GM19397 (cell line): ENCODE measurements around the gene LRRC57.
"Not testable (repeated sequence)": the region's sequence is repeated elsewhere in the genome, so short reads cannot be mapped to it uniquely, and the experiment has no call there.

Experiments used
- ATAC-seq: cut with Tn5 transposase; IDR thresholded peaks from one replicate; pipeline ENCODE4 v1.9.1; 2021; ENCODE audit warnings: mild to moderate bottlenecking, moderate library complexity; ENCODE audit not compliant: unreplicated experiment

LRRC57 gene

GRCh38 chr15:42548249-42549031 is at the start of gene LRRC57, which contains the start of gene HAUS2:
TSS of gene LRRC57 (minus strand) at chr15:42548793. CDS start at chr15:42548434, 359 bp downstream.
TSS of gene HAUS2 (plus strand) at chr15:42548838. CDS start at chr15:42548873, 35 bp downstream.
- peak; percentile 88 for ATAC-seq

DNA sequence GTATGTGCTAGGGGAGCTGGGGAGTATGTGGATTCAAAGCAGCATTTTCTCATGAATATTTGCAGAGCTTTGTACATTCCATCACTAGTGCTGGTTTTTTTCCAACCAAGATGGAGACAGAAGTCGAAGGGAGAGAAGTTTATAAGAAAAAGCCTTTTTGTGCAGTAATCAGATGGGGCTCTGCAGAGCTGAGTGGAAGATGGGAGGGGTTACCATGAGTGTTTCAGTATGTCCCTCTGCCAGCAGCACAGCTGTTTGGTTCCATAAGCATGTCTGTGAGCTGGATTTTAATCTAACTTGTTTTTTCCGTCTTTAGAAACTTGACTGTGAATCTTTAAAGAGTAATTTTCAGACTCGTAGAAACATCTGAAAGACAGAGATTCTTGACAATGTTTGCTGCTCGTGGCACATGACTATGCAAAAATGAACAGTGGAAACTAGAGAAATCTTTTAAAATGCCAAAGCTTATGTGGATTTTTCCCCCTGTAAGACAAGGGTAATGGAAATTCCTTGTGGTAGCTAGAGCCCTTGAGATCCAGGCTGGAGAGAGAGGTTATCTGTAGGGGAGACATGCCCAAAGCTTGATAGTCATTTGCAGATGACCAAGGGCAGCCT is 47.1 kb upstream of the LRRC57 start:
- no peak for ATAC-seq

- ATAC-seq: no peak
Observed at GRCh38 chr15:42594095-42594494, 45.5 kb upstream of the LRRC57 start.

- no peak for ATAC-seq
Observed at GRCh38 chr15:42593143-42593542, 44.5 kb upstream of the LRRC57 start.

DNA sequence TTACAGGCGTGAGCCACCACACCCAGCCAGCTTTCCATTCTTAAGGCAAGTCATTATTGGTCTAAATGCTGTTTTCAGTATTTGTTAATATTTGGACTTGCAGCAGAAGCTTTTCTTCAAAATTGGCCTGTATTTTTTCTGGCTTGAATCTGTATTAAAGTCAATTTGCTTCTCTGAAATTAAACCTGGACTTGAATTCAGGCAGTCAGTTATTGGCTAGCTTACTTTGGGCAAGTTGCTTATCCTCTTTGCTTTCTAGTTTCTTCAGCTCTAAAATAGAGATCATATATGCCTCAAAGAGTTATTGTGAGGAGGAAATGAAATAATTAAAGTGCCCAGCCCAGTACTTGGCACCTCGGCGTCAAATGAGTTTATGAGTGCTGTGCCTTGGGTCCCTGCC is 44.1 kb upstream of the LRRC57 start:
- ATAC-seq: no peak

GRCh38 chr15:42591238-42591934 is 42.8 kb upstream of the LRRC57 start:
- no peak for ATAC-seq

DNA sequence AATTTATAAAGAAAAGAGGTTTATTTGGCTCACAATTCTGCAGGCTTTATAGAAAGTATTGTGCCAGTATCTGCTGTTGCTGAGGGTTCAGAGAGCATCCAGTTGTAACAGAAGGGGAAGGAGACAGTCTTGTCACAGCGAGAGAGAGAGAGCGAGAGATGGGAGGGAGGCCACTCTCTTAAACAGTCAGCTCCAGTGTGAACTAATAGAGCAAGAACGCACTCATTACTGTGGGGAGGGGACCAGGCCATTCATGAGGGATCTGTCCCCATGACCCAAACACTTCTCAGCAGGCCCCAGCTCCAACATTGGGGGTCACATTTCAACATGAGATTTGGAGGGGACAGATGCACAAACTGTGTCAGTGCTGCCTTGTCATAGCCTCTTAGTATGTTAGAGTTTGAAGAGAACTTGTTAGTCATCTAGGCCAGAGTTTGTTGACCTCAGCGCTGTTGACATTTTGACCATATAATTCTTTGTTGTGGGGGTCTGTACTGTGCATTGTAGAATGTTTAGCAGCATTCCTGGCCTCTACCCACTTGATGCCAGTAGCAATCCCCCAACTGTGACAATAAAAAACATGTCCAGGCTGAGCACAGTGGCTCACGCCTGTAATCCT is 42.1 kb upstream of the LRRC57 start:
- no peak for ATAC-seq

- no peak for ATAC-seq
Observed at GRCh38 chr15:42584031-42584765, 35.6 kb upstream of the LRRC57 start.

DNA sequence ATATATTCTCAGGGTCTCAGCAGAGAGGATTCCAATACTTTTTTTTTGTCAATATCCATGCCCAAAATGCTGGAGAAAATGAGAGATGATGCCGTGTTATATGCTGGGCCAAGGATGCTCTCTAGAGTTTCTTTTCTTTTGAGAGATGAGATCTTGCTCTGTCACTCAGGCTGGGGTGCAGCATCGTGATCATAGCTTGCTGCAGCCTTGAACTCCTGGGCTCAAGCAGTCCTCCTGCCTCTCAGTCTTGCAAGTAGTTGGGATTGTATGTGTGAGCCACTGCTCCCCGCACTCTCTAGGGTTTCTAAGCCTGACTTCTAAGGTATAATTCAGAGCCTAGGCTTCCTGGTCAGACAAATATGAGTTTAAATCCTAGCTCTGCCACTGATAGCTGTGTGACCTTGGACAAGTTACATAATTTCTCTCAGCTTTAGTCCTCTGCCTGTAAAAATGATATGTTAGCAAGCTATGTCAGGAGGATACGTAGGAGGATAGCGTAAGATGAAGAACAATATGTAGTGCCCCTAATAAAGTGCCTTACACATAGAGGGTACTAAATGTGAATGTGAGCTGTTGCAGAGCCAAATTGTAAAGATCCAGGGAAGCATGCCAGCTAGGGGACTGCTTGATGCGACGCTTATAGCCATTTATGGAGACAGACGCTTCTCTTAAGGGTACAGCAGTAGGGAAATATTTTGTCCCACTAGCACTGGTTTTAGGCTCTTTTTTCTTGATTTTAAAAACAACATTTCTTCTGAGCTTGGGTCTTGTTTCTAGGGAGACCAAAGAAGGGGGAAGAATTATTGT is 34.2 kb upstream of the LRRC57 start:
- ATAC-seq: no peak

- ATAC-seq: peak; percentile 73
Observed at GRCh38 chr15:42581272-42581730, 32.7 kb upstream of the LRRC57 start.

- no peak for ATAC-seq
Observed at GRCh38 chr15:42578984-42579537, 30.5 kb upstream of the LRRC57 start.

DNA sequence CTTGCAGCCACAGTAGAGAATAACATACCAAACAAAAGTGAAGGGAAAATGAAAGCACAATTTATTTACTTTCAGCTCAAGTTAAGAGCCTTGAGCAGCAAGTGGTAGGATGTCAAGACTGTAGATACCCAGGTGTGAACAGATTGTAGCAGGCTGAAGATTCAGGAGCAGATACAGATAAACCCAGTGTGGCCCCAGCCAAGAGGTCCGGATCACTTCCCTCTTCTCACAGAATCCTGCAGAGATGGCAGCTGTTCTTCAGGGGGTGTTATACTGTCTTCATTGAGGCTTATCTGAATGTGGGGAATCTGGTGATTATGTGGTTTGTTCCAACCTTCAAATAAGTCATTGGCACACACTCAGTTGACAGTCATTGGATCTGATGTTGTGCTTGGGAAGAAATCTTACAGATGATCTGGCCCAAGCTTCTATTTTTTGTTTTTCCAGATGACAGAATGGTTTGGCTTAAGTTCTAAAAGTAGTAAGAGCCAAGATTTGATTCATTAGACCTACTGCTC is 29.0 kb upstream of the LRRC57 start:
- ATAC-seq: no peak

- ATAC-seq: no peak
Observed at GRCh38 chr15:42576776-42577175, 28.2 kb upstream of the LRRC57 start.

- no peak for ATAC-seq
Observed at GRCh38 chr15:42576040-42576594, 27.5 kb upstream of the LRRC57 start.

- ATAC-seq: peak; percentile 90
Observed at GRCh38 chr15:42575188-42576039, 26.8 kb upstream of the LRRC57 start, which contains the start of gene STARD9. TSS of gene STARD9 (plus strand) at chr15:42575606. CDS start at chr15:42575716, 110 bp downstream.

DNA sequence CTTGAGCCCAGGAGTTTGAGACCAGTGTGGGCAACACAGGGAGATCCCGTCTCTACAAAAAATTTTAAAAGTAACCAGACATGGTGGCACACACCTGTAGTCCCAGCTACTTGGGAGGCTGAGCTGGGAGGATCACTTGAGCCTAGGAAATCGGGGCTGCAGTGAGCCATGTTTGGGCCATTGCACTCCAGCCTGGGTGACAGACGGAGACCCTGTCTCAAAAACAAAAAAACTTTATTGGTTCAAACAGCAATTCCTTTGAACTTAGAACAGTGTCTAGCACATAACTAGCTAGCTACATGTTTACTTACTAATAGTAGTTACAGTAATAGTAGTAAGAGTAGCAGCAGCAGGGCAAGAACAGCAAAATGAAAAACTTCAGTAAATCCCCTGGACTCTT is 10.1 kb upstream of the LRRC57 start:
- ATAC-seq: no peak

GRCh38 chr15:42556550-42557207 is 8.1 kb upstream of the LRRC57 start:
- not testable (repeated sequence) for ATAC-seq
